ENCODE results near the gene FAM76A. TPM values are rescaled to one million over a fixed set of nuclear protein-coding genes. Genes with fewer than 3 reads are reported as not detected.

FAM76A gene
- total RNA-seq, 4 donors from 2014 or later = 17.6 to 28.8 (median 20.8) TPM

DNA sequence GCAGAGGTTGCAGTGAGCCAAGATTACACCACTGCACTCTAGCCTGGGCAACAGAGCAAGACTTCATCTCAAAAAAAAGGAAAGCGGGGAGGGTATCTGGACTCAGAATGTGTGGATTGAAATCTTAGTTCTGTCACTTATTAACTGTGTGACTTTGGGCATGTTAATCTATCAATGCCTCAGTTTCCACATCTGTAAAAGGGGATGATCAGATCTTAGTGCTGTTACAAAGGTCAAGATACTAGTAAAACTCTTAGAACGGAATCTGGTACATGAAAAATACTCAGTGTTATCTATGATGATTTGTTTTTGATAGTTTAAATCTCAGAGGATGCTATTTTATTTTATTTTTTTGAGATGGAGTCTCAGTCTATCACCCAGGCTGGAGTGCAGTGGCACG lies 10.5 kb downstream of the FAM76A start:
- peaks cover 90% of the 10 kb centered on the region for H3K36me3 ChIP-seq

DNA sequence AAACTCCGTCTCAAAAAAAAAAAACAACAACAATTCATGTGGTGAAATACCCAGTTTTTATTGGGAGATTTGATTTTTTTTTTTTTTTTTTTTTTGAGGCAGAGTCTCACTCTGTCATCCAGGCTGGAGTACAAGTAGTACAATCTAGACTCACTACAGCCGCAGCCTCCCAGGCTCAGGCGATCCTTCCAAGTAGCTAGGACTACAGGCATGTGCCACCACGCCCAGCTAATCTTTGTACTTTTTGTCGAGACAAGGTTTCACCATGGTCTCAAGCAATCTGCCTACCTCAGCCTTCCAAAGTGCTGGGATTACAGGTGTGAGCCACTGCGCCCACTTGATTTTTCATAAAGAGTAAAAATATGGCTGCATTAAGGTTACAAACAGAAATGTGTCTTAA lies 15.4 kb downstream of the FAM76A start:
- WGBS = 78% methylated on average over 6 of the region's 6 CpGs
- DNase-seq (ENCODE audit: low spot score in 2 of 2) = no peak
- peaks cover 67% of the 10 kb centered on the region for H3K36me3 ChIP-seq
- TF ChIP-seq, protein P1, sequence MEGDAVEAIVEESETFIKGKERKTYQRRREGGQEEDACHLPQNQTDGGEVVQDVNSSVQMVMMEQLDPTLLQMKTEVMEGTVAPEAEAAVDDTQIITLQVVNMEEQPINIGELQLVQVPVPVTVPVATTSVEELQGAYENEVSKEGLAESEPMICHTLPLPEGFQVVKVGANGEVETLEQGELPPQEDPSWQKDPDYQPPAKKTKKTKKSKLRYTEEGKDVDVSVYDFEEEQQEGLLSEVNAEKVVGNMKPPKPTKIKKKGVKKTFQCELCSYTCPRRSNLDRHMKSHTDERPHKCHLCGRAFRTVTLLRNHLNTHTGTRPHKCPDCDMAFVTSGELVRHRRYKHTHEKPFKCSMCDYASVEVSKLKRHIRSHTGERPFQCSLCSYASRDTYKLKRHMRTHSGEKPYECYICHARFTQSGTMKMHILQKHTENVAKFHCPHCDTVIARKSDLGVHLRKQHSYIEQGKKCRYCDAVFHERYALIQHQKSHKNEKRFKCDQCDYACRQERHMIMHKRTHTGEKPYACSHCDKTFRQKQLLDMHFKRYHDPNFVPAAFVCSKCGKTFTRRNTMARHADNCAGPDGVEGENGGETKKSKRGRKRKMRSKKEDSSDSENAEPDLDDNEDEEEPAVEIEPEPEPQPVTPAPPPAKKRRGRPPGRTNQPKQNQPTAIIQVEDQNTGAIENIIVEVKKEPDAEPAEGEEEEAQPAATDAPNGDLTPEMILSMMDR (IDR thresholded peaks at IDR 0.05) = no peak
- no peak for TF ChIP-seq POLR2A (IDR thresholded peaks at IDR 0.05)
- no peak for TF ChIP-seq POLR2AphosphoS5 (IDR thresholded peaks at IDR 0.05)
- TF ChIP-seq EP300 (IDR thresholded peaks at IDR 0.05) = no peak
- no peak overlapping the region for H3K4me3 ChIP-seq
- no peaks in the 10 kb centered on the region for H3K4me1 ChIP-seq
- H3K27ac ChIP-seq = no peak overlapping the region
- H3K9me3 ChIP-seq = no peaks in the 10 kb centered on the region
- no peaks in the 10 kb centered on the region for H3K27me3 ChIP-seq

More for the DNA sequence above, 10.5 kb downstream of the FAM76A start:
- WGBS = 98% methylated on average over 3 of the region's 3 CpGs
- Histone ChIP-seq H3K4me3 (no peak overlapping the region), H3K4me1 (no peaks in the 10 kb centered on the region), H3K27me3 (no peaks in the 10 kb centered on the region), H3K27ac (no peak overlapping the region), H3K9me3 (no peaks in the 10 kb centered on the region)
- TF ChIP-seq POLR2A (IDR thresholded peaks at IDR 0.05) (no peak), EP300 (IDR thresholded peaks at IDR 0.05) (no peak), POLR2AphosphoS5 (IDR thresholded peaks at IDR 0.05) (no peak)
- TF ChIP-seq, protein P1 (IDR thresholded peaks at IDR 0.05) = no peak
- DNase-seq (ENCODE audit: low spot score in 2 of 2) = no peak

DNA sequence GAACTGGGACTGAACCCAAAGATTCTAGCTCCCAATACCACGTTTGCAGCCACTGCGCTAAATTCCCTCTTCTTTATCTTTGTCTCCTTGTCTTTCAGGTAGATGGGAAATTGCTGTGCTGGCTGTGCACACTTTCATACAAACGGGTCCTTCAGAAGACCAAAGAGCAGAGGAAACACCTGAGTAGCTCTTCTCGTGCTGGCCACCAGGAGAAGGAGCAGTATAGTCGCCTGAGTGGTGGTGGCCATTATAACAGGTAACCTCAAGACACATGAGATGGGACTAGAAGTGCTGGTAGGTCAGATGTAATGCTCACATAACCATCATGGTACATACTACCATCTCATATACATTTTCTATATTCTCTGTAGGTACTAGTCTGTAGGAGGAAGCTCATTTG lies 18.8 kb downstream of the FAM76A start:
- Histone ChIP-seq H3K4me3 (no peak overlapping the region), H3K9me3 (no peaks in the 10 kb centered on the region), H3K27ac (no peak overlapping the region), H3K36me3 (peaks cover 61% of the 10 kb centered on the region), H3K4me1 (no peaks in the 10 kb centered on the region), H3K27me3 (no peaks in the 10 kb centered on the region)
- WGBS = 94% methylated on average over 5 of the region's 5 CpGs
- TF ChIP-seq POLR2A (IDR thresholded peaks at IDR 0.05) (no peak), POLR2AphosphoS5 (IDR thresholded peaks at IDR 0.05) (no peak), EP300 (IDR thresholded peaks at IDR 0.05) (no peak)
- TF ChIP-seq, protein P1 (IDR thresholded peaks at IDR 0.05) = no peak
- no peak for DNase-seq (ENCODE audit: low spot score in 2 of 2)

DNA sequence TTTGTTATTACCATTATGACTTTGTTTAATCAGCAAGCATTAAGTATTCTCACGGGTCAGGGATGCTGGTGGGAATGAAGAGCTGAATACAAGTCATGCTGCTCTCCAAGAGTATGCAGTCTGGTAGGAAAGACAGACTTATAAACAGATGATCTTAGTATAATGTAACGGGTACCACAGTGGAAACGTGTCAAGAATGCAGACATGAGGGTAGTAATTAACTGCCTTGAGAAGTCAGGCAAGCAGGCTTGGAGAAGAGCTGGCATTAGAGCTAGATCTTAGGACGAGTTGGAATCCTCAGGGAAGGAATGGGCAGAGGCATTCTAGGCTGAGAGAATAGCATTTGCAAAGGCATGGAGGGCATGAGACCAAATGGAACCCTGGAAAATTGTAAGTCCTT lies 19.7 kb downstream of the FAM76A start:
- H3K27ac ChIP-seq = no peak overlapping the region
- H3K4me1 ChIP-seq = no peaks in the 10 kb centered on the region
- no peak for DNase-seq (ENCODE audit: low spot score in 2 of 2)
- peaks cover 61% of the 10 kb centered on the region for H3K36me3 ChIP-seq
- no peaks in the 10 kb centered on the region for H3K27me3 ChIP-seq
- H3K9me3 ChIP-seq = no peaks in the 10 kb centered on the region
- TF ChIP-seq, protein P1 (IDR thresholded peaks at IDR 0.05) = no peak
- TF ChIP-seq EP300 (IDR thresholded peaks at IDR 0.05) (no peak), POLR2AphosphoS5 (IDR thresholded peaks at IDR 0.05) (no peak), POLR2A (IDR thresholded peaks at IDR 0.05) (no peak)
- H3K4me3 ChIP-seq = no peak overlapping the region
- 91% methylated on average over 4 of the region's 4 CpGs for WGBS

DNA sequence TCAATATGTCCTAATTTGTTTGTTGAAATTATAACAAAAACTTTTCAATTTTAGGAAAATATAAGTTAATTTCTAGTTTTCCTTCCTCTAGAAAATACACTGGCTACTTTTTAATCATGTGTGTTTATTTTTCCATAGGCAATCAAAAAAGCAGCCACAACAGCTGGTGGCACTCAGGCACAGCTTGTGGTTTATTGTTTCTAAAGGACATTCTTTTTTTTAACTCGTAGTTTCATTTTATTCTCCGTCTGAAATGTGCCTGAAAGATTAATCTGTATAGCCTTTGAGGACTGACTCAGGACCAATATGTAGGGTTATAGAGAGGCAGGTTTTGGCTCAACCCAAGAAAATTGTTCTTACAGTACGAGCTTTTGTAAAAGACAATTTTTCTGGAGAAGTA lies 26.6 kb downstream of the FAM76A start:
- no peak for TF ChIP-seq EP300 (IDR thresholded peaks at IDR 0.05)
- TF ChIP-seq, protein P1 (IDR thresholded peaks at IDR 0.05) = no peak
- TF ChIP-seq POLR2A (IDR thresholded peaks at IDR 0.05) = no peak
- no peak for TF ChIP-seq POLR2AphosphoS5 (IDR thresholded peaks at IDR 0.05)
- Histone ChIP-seq H3K27me3 (no peaks in the 10 kb centered on the region), H3K9me3 (no peaks in the 10 kb centered on the region), H3K27ac (no peak overlapping the region), H3K36me3 (peaks cover 68% of the 10 kb centered on the region), H3K4me3 (no peak overlapping the region), H3K4me1 (no peaks in the 10 kb centered on the region)
- DNase-seq (ENCODE audit: low spot score in 2 of 2) = no peak
- WGBS = 81% methylated on average over 3 of the region's 3 CpGs
